ENCODE measurements around the gene RGS16. TPM values are rescaled to one million over a fixed set of nuclear protein-coding genes. Genes with fewer than 3 reads are reported as not detected.

The RGS16 gene
- total RNA-seq, 1 experiment from 2014 or later = 6.5 TPM

DNA sequence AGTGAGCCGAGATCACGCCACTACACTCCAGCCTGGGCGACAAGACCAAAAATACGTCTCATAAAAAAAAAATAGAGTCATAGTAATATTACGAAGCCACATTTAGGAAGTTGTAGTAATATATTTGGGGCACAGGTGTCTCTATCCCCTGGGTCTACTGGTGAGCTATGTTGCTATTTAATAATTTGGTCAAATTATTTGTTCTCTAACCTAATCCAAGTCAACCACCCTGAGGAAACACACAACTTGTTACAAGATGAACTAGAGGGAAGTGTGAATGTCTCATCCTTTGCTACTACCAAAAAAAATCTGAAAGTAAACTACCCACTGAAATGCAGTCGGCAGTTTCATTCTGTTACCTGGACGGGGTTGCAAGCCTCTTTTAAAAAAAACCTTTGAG lies 44.9 kb upstream of the RGS16 start:
- Histone ChIP-seq H3K27ac (ENCODE audit: low read depth, low read length) (no peak overlapping the region), H3K79me2 (ENCODE audit: insufficient read depth, low read length) (no peaks in the 10 kb centered on the region), H3K9ac (ENCODE audit: low read length) (no peak overlapping the region), H3K4me2 (ENCODE audit: low read length) (no peak overlapping the region), H3K4me1 (ENCODE audit: control insufficient read depth in 1 of 2, insufficient read depth in 2 of 2, low read length in 2 of 2) (no peaks in the 10 kb centered on the region), H3K4me3 (replicated peaks in 1 of 2; ENCODE audit: low read depth in 1 of 2, low read length in 2 of 2) (no peak overlapping the region), H3K36me3 (ENCODE audit: control insufficient read depth in 1 of 2, insufficient read depth in 2 of 2, low read length in 2 of 2) (no peaks in the 10 kb centered on the region), H3K27me3 (ENCODE audit: insufficient read depth, low read length) (no peaks in the 10 kb centered on the region), H2AFZ (ENCODE audit: low read depth, low read length, poor library complexity, severe bottlenecking) (no peak overlapping the region), H3K9me3 (ENCODE audit: control insufficient read depth in 1 of 2, insufficient read depth in 1 of 2, low read depth in 1 of 2, low read length in 2 of 2) (no peaks in the 10 kb centered on the region), H3K9me2 (ENCODE audit: insufficient read depth) (no peaks in the 10 kb centered on the region), H4K20me1 (ENCODE audit: insufficient read depth) (no peaks in the 10 kb centered on the region)
- ChIA-PET RAD21 (ENCODE audit: low non-redundant PET in 1 of 2, low total read pairs in 2 of 2, uncharacterized antibody in 2 of 2, unreplicated experiment in 2 of 2) (no interaction called here), CTCF (no interaction called here), POLR2A (no interaction called here)
- TF ChIP-seq, protein P1, sequence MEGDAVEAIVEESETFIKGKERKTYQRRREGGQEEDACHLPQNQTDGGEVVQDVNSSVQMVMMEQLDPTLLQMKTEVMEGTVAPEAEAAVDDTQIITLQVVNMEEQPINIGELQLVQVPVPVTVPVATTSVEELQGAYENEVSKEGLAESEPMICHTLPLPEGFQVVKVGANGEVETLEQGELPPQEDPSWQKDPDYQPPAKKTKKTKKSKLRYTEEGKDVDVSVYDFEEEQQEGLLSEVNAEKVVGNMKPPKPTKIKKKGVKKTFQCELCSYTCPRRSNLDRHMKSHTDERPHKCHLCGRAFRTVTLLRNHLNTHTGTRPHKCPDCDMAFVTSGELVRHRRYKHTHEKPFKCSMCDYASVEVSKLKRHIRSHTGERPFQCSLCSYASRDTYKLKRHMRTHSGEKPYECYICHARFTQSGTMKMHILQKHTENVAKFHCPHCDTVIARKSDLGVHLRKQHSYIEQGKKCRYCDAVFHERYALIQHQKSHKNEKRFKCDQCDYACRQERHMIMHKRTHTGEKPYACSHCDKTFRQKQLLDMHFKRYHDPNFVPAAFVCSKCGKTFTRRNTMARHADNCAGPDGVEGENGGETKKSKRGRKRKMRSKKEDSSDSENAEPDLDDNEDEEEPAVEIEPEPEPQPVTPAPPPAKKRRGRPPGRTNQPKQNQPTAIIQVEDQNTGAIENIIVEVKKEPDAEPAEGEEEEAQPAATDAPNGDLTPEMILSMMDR (IDR thresholded peaks at IDR 0.05 in 2 of 3, conservative IDR thresholded peaks at IDR 0.05 in 1 of 3; ENCODE audit: borderline replicate concordance in 1 of 3, insufficient read depth in 1 of 3, low read depth in 2 of 3, low read length in 2 of 3) = no peak
- TF ChIP-seq, protein P2, sequence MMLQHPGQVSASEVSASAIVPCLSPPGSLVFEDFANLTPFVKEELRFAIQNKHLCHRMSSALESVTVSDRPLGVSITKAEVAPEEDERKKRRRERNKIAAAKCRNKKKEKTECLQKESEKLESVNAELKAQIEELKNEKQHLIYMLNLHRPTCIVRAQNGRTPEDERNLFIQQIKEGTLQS (IDR thresholded peaks at IDR 0.05) = no peak
- TF ChIP-seq ZNF274 (IDR thresholded peaks at IDR 0.05; ENCODE audit: low read depth, low read length) = no peak
- BruUV-seq (replicated peaks) = no TSS peak
- no peak for ATAC-seq
- DNase-seq (ENCODE audit: low read depth, low spot score) = no peak
- intact Hi-C loops (cut with micrococcal nuclease) = no loop called here

DNA sequence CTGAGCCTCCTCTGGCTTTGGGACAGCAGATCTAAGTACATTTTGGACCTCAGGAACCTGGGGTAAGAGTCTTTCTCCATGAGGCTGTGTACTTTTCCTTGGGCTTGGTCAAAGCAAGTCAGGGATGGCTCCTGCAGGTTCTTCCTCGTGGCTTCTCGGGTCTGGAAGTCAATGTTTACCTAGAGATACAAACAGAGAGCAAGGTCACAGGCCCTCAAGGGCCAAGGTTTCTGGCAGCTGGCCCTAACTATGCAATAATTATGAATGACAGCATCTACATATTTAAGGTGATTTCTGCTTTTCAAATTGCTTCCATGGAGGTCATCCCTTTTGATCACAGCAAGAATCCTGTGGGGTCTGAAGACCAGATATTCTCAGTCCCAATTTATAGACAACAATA lies 42.5 kb upstream of the RGS16 start:
- intact Hi-C loops (cut with micrococcal nuclease) = no loop called here
- POLR2A ChIA-PET = no interaction called here
- BruUV-seq (replicated peaks) = no TSS peak
- TF ChIP-seq EZH2 (IDR thresholded peaks at IDR 0.05) = no peak
- no peak for TF ChIP-seq MAX (IDR thresholded peaks at IDR 0.05)
- no peak for TF ChIP-seq YY1 (IDR thresholded peaks at IDR 0.05; ENCODE audit: extremely low read depth, insufficient replicate concordance, low read depth, low read length)
- TF ChIP-seq, protein P2 (IDR thresholded peaks at IDR 0.05) = no peak
- no peak for TF ChIP-seq ZFX (IDR thresholded peaks at IDR 0.05)
- no peak for TF ChIP-seq EGR1 (IDR thresholded peaks at IDR 0.05; ENCODE audit: low read depth)
- H2AFZ ChIP-seq (ENCODE audit: low read depth, low read length, poor library complexity, severe bottlenecking) = no peak overlapping the region
- CTCF ChIA-PET = no interaction called here
- ATAC-seq (no peak), DNase-seq (ENCODE audit: low read depth, low spot score) (no peak)
- no peaks in the 10 kb centered on the region for H4K20me1 ChIP-seq (ENCODE audit: insufficient read depth)
- H3K4me2 ChIP-seq (ENCODE audit: low read length) = no peak overlapping the region
- RAD21 ChIA-PET (ENCODE audit: low non-redundant PET in 1 of 2, low total read pairs in 2 of 2, uncharacterized antibody in 2 of 2, unreplicated experiment in 2 of 2) = no interaction called here
- no peaks in the 10 kb centered on the region for H3K79me2 ChIP-seq (ENCODE audit: insufficient read depth, low read length)
- H3K9ac ChIP-seq (ENCODE audit: low read length) = no peak overlapping the region
- H3K27ac ChIP-seq (ENCODE audit: low read depth, low read length) = no peak overlapping the region
- H3K4me1 ChIP-seq (ENCODE audit: control insufficient read depth in 1 of 2, insufficient read depth in 2 of 2, low read length in 2 of 2) = peaks cover 0 to 4% of the 10 kb centered on the region in 2 experiments; a peak in 1 of 4 replicates
- no peaks in the 10 kb centered on the region for H3K27me3 ChIP-seq (ENCODE audit: insufficient read depth, low read length)
- H3K36me3 ChIP-seq (ENCODE audit: control insufficient read depth in 1 of 2, insufficient read depth in 2 of 2, low read length in 2 of 2) = no peaks in the 10 kb centered on the region
- no peak overlapping the region for H3K4me3 ChIP-seq (replicated peaks in 1 of 2; ENCODE audit: low read depth in 1 of 2, low read length in 2 of 2)
- no peaks in the 10 kb centered on the region for H3K9me2 ChIP-seq (ENCODE audit: insufficient read depth)
- no peaks in the 10 kb centered on the region for H3K9me3 ChIP-seq (ENCODE audit: control insufficient read depth in 1 of 2, insufficient read depth in 1 of 2, low read depth in 1 of 2, low read length in 2 of 2)

Measured in HCT116 (cell line).